HG03520 (cell line): ENCODE data around the gene CPED1.
"Not testable (repeated sequence)": the region's sequence is repeated elsewhere in the genome, so short reads cannot be mapped to it uniquely, and the experiment has no call there.

ENCODE experiments used
- ATAC-seq: cut with Tn5 transposase; IDR thresholded peaks from one replicate; pipeline ENCODE4 v1.9.1; 2021; ENCODE audit warnings: mild to moderate bottlenecking, moderate library complexity; ENCODE audit not compliant: unreplicated experiment

Gene CPED1

GRCh38 chr7:121083790-121084251 lies 95.3 kb downstream of the CPED1 start:
- no peak for ATAC-seq

GRCh38 chr7:121084256-121084655 lies 95.7 kb downstream of the CPED1 start:
- no peak for ATAC-seq

- ATAC-seq: no peak
These were observed 96.3 kb downstream of the CPED1 start for GRCh38 chr7:121084748-121085336.

- ATAC-seq: no peak
These were observed 97.4 kb downstream of the CPED1 start for GRCh38 chr7:121085922-121086321.

- ATAC-seq: no peak
These were observed 100.4 kb downstream of the CPED1 start for GRCh38 chr7:121088870-121089269.

GRCh38 chr7:121094829-121095228 lies 106.3 kb downstream of the CPED1 start:
- ATAC-seq: no peak

- no peak for ATAC-seq
These were observed 109.1 kb downstream of the CPED1 start for GRCh38 chr7:121097577-121097976.

GRCh38 chr7:121099572-121099971 lies 111.1 kb downstream of the CPED1 start:
- no peak for ATAC-seq

- ATAC-seq: no peak
These were observed 112.6 kb downstream of the CPED1 start for GRCh38 chr7:121101083-121101482.

GRCh38 chr7:121101621-121102020 lies 113.1 kb downstream of the CPED1 start:
- ATAC-seq: no peak

- no peak for ATAC-seq
These were observed 114.1 kb downstream of the CPED1 start for GRCh38 chr7:121102619-121103018.

GRCh38 chr7:121103086-121103485 lies 114.6 kb downstream of the CPED1 start:
- ATAC-seq: no peak

GRCh38 chr7:121103579-121103978 lies 115.1 kb downstream of the CPED1 start:
- ATAC-seq: no peak

- no peak for ATAC-seq
These were observed 116.8 kb downstream of the CPED1 start for GRCh38 chr7:121105262-121105661.

- peak; percentile 94 for ATAC-seq
These were observed 119.5 kb downstream of the CPED1 start for GRCh38 chr7:121107923-121108498.

- no peak for ATAC-seq
These were observed 120.6 kb downstream of the CPED1 start for GRCh38 chr7:121109145-121109544.

- ATAC-seq: no peak
These were observed 124.8 kb downstream of the CPED1 start for GRCh38 chr7:121113288-121113687.

- no peak for ATAC-seq
These were observed 127.9 kb downstream of the CPED1 start for GRCh38 chr7:121116396-121116795.

GRCh38 chr7:121119047-121119446 lies 130.5 kb downstream of the CPED1 start:
- no peak for ATAC-seq

- no peak for ATAC-seq
These were observed 134.5 kb downstream of the CPED1 start for GRCh38 chr7:121123032-121123431.

GRCh38 chr7:121125454-121125853 lies 136.9 kb downstream of the CPED1 start:
- ATAC-seq: not testable (repeated sequence)

- no peak for ATAC-seq
These were observed 137.7 kb downstream of the CPED1 start for GRCh38 chr7:121126201-121126600.
